Hematopoietic multipotent progenitor cell treated with erythropoietin and hydrocortisone succinate and interleukin-3 and kit ligand, for 8 days (in vitro differentiated cells): ENCODE measurements around the gene REPIN1.

Experiments
- DNase-seq: peaks from one replicate; pipeline ENCODE4 v3.0.0-alpha.2; 2015

The REPIN1 gene

DNA sequence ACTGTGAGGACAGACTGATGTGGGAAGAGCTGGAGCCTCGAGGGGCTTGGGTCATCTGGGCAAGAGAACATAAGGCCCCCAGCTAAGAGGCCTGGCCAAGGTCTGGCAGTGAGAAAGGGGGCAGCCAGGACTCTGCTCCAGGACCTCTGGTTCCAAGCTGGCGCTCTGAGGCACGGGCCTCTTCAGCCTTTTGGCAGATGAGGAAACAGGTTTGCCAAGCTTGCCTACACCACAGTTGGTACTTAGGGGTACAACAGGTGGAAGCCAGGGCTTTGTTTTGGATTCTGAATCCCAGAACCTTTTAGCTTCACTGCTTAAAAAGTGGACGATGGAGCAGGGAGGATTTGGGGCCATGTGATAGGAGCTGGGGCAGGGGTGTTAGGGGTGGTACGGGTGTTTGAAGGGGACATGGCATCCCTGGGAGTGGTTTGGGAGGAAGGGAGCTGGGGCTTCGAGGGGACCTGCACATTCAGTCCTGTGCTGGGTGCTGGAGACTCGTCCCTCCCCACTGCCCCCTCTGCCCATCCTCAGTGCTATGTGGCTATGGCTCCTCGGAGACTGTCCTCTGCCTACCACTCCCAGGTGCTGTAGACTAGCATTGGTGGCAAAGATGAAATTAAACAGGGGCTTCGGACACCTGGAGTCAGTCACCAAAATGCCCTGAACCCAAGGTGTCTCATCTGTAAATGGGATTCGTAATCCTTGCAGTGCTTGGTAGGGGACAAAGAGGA is 40.8 kb downstream of the REPIN1 start:
- DNase-seq: no peak

DNA sequence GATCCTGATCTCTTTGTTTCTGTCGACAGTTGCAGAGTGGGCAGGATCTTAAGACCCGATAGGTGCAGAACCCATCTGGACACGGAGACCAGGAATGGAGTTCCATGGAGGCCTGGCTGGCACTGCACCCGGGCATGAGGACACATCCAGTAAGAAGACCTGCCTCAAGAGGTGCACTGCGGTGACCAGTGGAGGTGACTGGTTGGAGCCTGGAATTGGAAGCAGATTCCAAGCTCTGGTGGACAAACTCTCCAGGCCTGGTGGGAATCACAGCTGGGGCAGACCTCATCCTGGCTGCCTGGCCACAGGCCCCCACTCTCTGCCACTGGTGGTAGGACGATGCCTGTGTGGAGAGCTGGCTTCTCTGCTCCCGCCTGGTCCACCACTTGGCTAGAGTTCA is 41.5 kb downstream of the REPIN1 start:
- DNase-seq: no peak

DNA sequence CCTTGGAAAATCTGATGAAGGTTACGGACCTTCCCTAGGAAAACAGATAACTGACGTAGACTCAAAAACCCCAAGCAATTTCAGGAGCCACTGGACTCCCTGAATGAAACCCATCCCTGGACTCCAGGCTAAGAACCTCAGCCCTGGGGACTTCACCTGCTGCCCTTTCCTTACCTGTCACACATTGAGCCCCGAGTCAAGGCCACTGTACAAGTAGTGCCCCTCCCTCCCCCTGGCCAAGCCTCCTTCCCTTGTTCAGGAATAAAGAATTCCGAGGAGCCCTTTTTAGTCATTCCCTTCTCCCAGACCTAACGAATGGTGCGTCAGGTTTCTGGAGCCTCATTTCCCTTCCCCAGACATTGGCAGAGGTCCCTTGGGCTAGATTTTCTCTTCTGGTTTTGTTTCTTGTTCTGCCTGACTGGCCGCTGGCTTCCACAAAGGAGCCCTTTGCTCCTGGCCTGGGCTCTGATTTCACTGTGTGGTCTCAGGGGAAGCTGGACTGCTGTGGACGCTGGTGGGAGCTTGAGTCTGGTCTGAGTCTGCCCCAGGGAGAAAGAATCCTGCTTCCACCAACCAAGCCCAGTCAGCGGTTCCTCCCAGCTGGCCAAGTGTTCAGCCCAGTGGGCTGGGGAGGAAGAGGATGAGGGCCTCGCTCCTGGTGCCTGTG is 42.2 kb downstream of the REPIN1 start:
- no peak for DNase-seq

DNA sequence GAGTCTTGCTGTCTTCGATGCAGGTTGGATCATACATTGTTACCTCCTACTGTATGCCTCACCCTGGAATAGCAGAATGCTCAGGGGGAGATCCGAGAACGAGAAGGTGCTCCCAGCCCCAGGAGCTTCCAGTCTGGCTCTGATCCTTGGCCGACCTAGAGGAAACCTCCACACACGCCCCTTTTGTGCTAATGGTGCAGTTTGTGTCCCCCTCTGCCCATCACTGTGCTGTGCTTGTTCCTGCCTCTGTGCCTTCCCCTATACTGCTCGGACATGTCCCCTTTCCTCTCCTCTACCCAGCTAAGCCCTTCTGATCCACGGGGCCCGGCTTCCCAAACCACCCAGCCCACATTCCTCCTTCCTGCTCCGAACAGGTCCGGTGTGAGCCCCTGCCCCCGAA is 43.0 kb downstream of the REPIN1 start:
- DNase-seq: no peak

DNA sequence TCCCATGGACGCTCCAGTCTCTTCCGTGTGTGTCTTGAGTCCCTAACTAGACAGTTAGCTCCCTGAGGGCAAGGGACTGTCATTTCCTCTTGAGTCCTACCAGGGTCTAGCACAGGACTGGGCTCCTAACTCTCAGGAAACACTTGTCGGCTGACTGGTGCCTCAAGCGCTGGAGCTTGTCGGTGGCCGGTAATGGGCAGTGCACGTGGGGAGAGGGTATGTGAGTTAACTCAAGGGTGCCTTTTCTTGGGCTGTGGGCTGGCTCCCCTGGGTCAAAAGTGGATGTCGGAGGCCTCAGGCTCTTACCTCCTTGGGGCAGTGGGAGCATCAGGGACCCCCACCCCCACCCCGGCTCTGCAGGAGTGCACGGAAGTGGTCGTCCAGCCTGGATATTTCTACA is 43.4 kb downstream of the REPIN1 start:
- DNase-seq: no peak

DNA sequence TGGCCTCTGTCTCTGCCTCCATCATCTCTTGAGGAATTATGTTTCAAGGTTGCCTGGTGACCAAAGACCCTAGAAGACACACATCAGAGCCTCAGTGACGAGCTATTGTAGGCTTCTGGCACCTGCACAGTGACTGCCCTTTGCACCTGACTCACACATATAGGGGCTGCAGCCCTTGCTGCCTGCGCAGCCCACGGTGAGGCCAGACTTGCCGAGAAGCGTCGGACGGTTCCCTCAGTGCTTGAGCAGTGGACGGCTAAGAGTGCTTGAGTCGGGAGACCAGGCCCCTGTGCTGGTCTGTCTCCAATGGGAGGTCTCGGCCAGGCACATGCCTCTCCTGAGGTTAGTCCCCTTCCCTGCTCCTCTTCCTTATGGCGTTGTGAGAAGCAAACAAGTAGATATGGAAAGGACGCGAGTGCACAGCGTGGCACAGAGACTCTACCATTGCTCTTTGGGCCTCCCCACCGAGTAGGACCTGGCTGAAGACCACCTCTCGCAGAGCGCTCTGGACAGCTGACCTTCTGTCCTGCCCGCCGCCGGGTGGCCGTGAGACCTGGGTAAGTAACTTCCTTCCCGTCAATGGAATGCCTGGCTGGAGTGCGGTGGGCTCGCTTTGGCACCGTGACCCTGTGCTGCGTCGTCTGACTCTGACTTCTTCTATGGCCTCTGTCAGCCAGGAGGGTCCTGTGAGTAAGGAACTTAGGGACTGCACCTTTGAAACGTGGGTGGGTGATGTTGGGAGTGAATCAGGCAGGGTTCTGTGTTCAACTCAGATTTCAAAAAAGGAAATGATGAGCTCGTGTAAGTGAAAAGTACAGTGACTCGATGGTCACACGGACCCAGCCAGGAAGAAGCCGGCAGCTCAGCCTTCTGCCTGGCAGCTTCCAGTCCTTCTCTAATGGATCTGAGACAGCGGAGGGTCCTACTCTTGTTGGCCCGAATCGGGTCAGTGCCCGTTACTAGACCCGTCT is 44.2 kb downstream of the REPIN1 start:
- no peak for DNase-seq

DNA sequence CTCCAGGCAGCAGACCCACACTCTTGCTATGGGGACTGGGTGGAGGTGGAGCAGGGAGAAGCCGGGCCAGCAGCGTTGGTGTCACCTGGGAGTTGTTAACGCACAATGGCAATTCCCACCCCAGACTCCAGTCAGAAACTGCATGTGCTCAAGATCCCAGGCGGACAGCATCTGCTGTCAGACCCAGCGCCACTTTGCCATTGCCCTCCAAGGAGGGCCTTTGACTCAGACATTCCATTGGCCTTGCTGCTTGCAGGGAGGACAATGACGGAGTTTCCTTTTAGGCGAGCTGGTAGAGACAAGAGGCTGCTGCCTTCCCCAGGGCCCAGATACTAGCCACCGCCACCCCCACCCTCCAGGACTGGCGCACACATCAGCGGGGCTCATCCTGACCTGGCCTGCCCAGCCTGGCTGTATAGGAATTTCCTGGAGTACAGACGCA is 45.0 kb downstream of the REPIN1 start:
- DNase-seq: no peak

DNA sequence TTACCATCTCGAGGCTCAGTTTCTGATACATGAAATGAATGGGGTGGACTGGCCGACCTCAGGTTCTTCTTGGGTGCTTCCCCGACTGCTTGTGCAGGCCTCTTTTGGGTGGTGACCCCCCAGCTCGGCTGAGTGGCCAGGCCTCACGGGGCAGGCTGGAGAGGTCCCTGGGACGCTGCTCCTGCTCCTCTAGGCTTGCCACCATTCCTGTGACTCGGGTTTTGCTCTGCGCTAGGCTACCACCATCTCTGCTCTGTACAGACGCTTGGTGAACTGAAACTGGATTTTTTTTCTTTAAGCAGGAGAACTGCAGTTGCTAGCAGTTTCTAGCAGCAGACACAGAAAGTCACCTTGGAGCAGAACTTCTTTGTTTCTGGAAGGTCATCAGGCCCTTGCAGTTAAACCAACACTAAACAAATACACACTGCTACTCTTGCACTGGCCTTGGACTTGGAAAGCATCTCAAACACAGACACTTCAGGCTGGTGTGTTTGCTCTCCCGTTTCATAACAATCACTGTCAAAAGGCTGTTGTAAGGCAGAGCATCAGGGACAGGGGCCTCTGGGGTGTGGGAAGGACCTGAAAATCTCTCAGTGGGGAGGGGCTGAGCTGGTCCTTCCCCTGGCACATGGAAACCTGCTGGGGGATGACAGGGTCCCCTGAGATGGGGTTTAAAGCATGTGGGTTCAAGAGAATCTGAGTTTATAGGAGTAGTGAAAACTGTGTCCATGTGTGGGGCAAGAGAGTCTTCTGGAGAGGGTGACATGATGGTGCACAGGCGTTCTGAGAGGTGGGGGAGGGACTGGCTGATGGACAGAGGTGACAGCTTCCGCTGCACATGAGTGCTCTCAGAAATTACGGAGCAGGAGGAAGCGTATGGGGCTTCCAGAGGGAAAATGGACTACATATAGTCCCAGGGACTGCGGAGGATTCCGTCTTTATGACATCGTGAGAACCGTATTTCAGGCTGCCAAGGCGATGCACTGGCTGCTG is 46.8 kb downstream of the REPIN1 start:
- no peak for DNase-seq

DNA sequence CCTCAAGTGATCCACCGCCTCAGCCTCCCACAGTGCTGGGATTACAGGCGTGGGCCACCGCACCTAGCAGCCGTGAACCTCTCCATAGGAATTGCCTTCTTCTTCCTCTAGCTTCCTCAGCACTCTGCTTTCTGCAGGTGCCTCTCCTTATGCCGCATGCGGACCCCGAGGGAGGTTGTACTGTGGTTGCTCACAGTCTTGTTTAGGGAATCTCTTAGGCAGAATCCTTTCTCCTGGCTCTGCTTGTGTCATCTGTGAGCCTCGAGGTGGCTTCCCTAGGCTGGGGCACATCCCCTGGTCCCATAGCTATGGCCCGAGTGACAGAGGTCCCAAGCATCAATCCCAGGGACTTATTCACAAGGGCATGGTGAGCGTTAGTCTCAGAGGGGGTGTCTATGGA is 48.6 kb downstream of the REPIN1 start:
- DNase-seq: no peak

DNA sequence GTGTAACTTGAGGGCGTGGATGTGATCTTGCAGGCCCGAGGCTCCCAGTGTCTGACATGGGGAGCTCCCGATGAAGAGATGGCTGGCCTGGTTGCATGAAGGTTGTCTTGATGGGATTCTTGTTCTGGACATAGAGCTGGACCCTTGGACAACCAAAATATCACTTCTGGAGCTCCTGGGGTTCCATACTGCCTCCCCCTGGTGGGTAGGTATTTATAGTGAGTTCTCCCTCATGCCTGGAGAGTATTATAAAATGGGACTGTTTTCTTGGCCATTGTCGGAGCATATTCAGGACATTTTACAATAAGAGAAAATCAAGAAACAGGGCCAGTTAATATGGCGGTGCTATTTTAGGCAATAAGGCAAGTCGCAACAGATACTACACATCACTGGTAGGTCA is 49.2 kb downstream of the REPIN1 start:
- no peak for DNase-seq

DNA sequence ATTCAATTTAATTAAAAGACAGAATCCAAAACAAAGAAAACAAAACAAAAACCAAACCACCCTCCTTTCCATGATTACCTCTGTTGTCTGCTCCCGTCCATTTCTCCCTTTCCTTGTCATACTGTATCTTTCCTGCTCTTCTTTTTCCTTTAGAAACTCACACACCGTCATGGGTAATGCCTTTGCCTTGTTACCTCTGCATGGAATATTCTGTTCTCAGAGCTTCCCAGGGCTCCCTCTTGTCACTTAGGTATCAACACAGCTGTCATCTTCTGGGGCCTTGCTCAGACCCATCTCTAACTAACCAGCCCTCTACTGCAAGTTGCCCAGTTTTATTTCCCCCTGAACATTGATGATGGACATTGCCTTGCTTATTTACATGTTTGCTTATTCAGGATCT is 51.6 kb downstream of the REPIN1 start:
- no peak for DNase-seq

DNA sequence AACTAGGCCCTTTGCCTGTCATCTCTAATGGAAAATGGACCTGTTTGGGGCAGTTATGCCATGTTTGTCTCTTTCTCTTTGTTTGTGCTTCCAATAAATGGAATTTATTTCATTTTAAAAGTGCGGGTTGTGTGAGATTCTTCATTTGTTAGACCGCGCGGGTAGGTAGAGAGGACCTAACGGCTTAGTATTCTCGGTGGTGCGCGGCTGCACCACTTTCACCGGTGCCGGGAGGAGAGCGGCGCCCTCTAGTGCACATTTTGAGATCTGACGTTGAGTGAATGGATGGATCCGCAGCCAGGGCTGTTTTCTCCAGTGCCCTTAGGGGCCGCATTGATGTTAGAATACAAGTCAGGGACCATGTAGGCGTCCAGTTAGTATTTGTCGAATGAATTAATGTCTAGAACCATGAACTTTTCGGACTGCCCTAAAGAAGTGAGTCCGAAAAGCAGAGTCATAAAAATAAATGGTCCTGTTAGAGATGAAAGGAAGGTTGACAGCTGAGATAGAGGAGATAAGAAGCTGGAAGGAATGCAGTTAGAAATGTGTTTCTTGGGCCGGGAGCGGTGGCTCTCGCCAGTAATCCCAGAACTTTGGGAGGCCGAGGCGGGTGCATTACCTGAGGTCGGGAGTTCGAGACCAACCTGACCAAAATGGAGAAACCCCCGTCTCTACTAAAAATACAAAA is 52.5 kb downstream of the REPIN1 start:
- peak; percentile 81 for DNase-seq

DNA sequence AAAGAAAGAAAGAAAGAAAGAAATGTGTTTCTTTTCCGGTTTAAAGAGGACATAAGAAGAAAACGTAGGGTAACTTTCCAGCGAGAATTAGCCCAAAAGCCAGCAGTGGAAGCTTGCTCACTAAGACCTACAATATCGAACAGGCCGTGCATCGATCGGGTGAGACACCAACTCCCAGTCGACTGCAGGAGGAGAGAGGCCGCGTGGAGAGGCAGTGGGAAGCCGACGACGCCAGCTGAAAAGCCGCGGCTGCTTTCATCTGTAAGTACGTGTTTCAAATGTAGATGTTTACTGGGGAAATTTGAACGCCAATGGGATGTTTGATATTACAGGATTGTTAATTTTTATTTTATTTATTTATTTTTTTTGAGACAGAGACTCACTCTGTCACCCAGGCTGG is 53.2 kb downstream of the REPIN1 start:
- no peak for DNase-seq
